ENCODE results near the gene TNN.

- TF ChIP-seq, protein P1, sequence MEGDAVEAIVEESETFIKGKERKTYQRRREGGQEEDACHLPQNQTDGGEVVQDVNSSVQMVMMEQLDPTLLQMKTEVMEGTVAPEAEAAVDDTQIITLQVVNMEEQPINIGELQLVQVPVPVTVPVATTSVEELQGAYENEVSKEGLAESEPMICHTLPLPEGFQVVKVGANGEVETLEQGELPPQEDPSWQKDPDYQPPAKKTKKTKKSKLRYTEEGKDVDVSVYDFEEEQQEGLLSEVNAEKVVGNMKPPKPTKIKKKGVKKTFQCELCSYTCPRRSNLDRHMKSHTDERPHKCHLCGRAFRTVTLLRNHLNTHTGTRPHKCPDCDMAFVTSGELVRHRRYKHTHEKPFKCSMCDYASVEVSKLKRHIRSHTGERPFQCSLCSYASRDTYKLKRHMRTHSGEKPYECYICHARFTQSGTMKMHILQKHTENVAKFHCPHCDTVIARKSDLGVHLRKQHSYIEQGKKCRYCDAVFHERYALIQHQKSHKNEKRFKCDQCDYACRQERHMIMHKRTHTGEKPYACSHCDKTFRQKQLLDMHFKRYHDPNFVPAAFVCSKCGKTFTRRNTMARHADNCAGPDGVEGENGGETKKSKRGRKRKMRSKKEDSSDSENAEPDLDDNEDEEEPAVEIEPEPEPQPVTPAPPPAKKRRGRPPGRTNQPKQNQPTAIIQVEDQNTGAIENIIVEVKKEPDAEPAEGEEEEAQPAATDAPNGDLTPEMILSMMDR (IDR thresholded peaks at IDR 0.05) = no peak
- no peak for TF ChIP-seq POLR2A (IDR thresholded peaks at IDR 0.05)
These were observed 42.9 kb upstream of the TNN start for GRCh38 chr1:175024773-175025172.

All from heart left ventricle (tissue), 13 donors.